ENCODE data around the gene TMEM161A. TPM values are rescaled to one million over a fixed set of nuclear protein-coding genes. Genes with fewer than 3 reads are reported as not detected.

Gene TMEM161A
- total and polyA plus RNA-seq, 2 of the 13 experiments (the other 11 are each of a cell fraction or from before 2014, with no cell fraction given): 25.9 to 31.4 TPM

DNA sequence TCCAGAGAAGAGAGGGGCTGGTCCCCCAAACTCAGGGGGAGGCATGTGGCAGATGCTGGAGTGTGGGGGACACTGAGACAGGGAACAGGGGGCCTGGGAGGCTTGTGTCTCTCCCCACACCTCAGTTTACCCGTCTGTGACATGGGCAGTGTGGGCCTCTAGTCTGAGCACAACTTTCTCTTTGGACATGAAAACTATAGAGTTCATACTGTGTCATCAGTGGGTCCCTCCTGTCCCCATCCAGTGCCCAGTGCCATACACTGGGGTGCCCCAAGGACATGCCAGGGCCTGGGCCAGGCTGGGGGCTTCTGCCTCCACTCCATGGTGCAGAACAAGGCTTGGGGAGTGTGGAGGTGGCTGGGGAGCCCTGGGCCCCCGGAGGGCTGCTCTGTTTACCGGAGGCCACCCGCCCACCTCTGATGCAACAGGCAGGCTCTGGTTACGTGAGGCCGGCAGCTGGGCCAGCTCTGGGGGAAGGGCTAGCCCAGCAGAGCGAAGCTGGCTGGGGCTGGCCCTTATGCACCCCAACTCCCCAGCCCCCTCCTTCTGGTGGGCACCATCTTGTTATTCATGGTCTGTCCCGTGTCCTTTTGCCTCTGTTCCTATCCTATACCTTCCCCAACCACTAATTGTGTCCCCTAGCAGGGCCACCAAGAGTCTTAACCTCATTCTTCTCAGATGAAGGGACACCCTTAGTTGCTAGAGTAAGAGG is 33.7 kb upstream of the TMEM161A start (continued):
- TF ChIP-seq ZNF782 (CRISPR knock-in tag; IDR thresholded peaks at IDR 0.05; ENCODE audit: borderline replicate concordance): no peak
- TF ChIP-seq NCOA5 (CRISPR knock-in tag; IDR thresholded peaks at IDR 0.05): no peak
- peak; percentile 70 for TF ChIP-seq ZNF788 (CRISPR knock-in tag; IDR thresholded peaks at IDR 0.05; ENCODE audit: borderline replicate concordance)
- TF ChIP-seq ONECUT2 (CRISPR knock-in tag; IDR thresholded peaks at IDR 0.05): no peak
- TF ChIP-seq MEIS2 (CRISPR knock-in tag; IDR thresholded peaks at IDR 0.05): no peak
- TF ChIP-seq MTA3 (CRISPR knock-in tag; IDR thresholded peaks at IDR 0.05): no peak
- no peak for TF ChIP-seq SOX13 (IDR thresholded peaks at IDR 0.05)
- peak in 1 of 2 experiments; percentile 61; a peak in 2 of 4 replicates for TF ChIP-seq SOX13 (CRISPR knock-in tag; conservative IDR thresholded peaks at IDR 0.05 in 1 of 2, IDR thresholded peaks at IDR 0.05 in 1 of 2)
- TF ChIP-seq JDP2 (CRISPR knock-in tag; IDR thresholded peaks at IDR 0.05; ENCODE audit: borderline replicate concordance): no peak
- TF ChIP-seq, protein P1, sequence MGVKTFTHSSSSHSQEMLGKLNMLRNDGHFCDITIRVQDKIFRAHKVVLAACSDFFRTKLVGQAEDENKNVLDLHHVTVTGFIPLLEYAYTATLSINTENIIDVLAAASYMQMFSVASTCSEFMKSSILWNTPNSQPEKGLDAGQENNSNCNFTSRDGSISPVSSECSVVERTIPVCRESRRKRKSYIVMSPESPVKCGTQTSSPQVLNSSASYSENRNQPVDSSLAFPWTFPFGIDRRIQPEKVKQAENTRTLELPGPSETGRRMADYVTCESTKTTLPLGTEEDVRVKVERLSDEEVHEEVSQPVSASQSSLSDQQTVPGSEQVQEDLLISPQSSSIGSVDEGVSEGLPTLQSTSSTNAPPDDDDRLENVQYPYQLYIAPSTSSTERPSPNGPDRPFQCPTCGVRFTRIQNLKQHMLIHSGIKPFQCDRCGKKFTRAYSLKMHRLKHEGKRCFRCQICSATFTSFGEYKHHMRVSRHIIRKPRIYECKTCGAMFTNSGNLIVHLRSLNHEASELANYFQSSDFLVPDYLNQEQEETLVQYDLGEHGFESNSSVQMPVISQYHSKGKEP (CRISPR knock-in tag; IDR thresholded peaks at IDR 0.05): no peak
- TF ChIP-seq ZFP36 (IDR thresholded peaks at IDR 0.05; ENCODE audit: borderline replicate concordance, low read depth, low read length, partially characterized antibody): no peak
- TF ChIP-seq GPN1 (CRISPR knock-in tag; IDR thresholded peaks at IDR 0.05; ENCODE audit: borderline replicate concordance): no peak
- TF ChIP-seq NR2C2 (CRISPR knock-in tag; IDR thresholded peaks at IDR 0.05; ENCODE audit: borderline replicate concordance): no peak
- no peak for TF ChIP-seq ZSCAN30 (CRISPR knock-in tag; IDR thresholded peaks at IDR 0.05)
- TF ChIP-seq, protein P2, sequence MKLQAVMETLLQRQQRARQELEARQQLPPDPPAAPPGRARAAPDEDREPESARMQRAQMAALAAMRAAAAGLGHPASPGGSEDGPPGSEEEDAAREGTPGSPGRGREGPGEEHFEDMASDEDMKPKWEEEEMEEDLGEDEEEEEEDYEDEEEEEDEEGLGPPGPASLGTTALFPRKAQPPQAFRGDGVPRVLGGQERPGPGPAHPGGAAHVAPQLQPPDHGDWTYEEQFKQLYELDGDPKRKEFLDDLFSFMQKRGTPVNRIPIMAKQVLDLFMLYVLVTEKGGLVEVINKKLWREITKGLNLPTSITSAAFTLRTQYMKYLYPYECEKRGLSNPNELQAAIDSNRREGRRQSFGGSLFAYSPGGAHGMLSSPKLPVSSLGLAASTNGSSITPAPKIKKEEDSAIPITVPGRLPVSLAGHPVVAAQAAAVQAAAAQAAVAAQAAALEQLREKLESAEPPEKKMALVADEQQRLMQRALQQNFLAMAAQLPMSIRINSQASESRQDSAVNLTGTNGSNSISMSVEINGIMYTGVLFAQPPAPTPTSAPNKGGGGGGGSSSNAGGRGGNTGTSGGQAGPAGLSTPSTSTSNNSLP (IDR thresholded peaks at IDR 0.05; ENCODE audit: low read depth, low read length): no peak
- peak; percentile 91 for TF ChIP-seq KLF6 (CRISPR knock-in tag; IDR thresholded peaks at IDR 0.05)
- no peak for TF ChIP-seq ZNF75D (CRISPR knock-in tag; IDR thresholded peaks at IDR 0.05; ENCODE audit: borderline replicate concordance)
- TF ChIP-seq, protein P3, sequence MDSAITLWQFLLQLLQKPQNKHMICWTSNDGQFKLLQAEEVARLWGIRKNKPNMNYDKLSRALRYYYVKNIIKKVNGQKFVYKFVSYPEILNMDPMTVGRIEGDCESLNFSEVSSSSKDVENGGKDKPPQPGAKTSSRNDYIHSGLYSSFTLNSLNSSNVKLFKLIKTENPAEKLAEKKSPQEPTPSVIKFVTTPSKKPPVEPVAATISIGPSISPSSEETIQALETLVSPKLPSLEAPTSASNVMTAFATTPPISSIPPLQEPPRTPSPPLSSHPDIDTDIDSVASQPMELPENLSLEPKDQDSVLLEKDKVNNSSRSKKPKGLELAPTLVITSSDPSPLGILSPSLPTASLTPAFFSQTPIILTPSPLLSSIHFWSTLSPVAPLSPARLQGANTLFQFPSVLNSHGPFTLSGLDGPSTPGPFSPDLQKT (CRISPR knock-in tag; IDR thresholded peaks at IDR 0.05; ENCODE audit: borderline replicate concordance): no peak
- TF ChIP-seq ARID2 (CRISPR knock-in tag; IDR thresholded peaks at IDR 0.05; ENCODE audit: borderline replicate concordance): no peak
- TF ChIP-seq, protein P4, sequence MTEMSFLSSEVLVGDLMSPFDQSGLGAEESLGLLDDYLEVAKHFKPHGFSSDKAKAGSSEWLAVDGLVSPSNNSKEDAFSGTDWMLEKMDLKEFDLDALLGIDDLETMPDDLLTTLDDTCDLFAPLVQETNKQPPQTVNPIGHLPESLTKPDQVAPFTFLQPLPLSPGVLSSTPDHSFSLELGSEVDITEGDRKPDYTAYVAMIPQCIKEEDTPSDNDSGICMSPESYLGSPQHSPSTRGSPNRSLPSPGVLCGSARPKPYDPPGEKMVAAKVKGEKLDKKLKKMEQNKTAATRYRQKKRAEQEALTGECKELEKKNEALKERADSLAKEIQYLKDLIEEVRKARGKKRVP (CRISPR knock-in tag; IDR thresholded peaks at IDR 0.05): peak; percentile 12 to 99; a peak in 2 of 4 replicates
- no peak for TF ChIP-seq ZNF34 (CRISPR knock-in tag; IDR thresholded peaks at IDR 0.05; ENCODE audit: borderline replicate concordance)
- no peak for TF ChIP-seq ZC3H4 (CRISPR knock-in tag; IDR thresholded peaks at IDR 0.05; ENCODE audit: borderline replicate concordance)
